Measurements from ENCODE around the gene LDHD. TPM values are rescaled to one million over a fixed set of nuclear protein-coding genes. Genes with fewer than 3 reads are reported as not detected.
"Not testable (repeated sequence)": the region's sequence is repeated elsewhere in the genome, so short reads cannot be mapped to it uniquely, and the experiment has no call there.

The LDHD gene
- total and polyA plus RNA-seq, 8 donors: 6.9 to 20.3 (median 9.7) TPM

DNA sequence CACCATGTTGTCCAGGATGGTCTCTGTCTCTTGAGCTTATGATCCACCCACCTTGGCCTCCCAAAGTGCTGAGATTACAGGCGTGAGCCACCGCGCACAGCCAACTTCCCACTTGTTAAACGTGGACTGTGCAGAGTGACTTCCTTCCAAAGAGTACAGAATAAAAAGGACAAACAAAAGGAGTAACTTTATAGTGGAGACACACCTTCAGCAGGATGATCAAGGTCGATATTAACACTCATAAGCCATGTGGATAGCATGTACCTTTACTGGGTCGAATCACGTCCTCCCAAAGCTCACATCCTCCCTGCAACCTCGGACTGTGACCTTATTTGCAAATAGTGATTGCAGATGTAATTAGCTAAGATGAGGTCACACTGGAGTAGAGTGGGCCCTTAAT, 21.7 kb upstream of the LDHD start:
- Histone ChIP-seq H3K4me1 (no peaks in the 10 kb centered on the region), H3K36me3 (no peaks in the 10 kb centered on the region), H3K9me3 (no peaks in the 10 kb centered on the region), H3K27ac (no peak overlapping the region), H3K27me3 (no peaks in the 10 kb centered on the region), H3K4me3 (no peak overlapping the region)
- TF ChIP-seq, protein P1, sequence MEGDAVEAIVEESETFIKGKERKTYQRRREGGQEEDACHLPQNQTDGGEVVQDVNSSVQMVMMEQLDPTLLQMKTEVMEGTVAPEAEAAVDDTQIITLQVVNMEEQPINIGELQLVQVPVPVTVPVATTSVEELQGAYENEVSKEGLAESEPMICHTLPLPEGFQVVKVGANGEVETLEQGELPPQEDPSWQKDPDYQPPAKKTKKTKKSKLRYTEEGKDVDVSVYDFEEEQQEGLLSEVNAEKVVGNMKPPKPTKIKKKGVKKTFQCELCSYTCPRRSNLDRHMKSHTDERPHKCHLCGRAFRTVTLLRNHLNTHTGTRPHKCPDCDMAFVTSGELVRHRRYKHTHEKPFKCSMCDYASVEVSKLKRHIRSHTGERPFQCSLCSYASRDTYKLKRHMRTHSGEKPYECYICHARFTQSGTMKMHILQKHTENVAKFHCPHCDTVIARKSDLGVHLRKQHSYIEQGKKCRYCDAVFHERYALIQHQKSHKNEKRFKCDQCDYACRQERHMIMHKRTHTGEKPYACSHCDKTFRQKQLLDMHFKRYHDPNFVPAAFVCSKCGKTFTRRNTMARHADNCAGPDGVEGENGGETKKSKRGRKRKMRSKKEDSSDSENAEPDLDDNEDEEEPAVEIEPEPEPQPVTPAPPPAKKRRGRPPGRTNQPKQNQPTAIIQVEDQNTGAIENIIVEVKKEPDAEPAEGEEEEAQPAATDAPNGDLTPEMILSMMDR (IDR thresholded peaks at IDR 0.05): no peak
- intact Hi-C loops (cut with DNase I): no loop called here
- WGBS, 2 donors: 62 to 74% methylated on average over 8 of the region's 8 CpGs
- FAIRE-seq: no peak
- DNase-seq: no peak
- ATAC-seq: no peak

DNA sequence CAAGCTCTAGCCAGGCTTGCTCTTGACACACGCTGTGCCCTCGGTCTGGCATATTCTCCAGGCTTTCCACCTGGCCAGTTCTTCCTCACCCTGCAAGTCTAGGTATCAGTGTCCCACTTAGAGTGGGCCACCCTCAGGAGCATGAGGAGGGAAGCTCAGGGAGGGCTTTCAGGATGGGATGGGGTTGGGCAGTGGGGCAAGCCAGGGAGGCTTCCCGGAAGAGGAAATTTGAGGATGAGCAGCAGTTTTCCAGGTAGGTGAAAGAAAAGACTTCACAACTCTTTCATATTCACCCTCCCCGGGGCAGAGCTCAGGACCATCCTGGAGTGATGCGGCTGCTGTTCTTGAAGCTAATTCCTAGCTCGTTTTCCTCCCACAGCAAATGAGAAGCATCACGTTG, 14.5 kb upstream of the LDHD start:
- H3K4me1 ChIP-seq: no peaks in the 10 kb centered on the region
- 72 to 73% methylated on average over 7 of the region's 7 CpGs for WGBS, 2 donors
- FAIRE-seq: no peak

DNA sequence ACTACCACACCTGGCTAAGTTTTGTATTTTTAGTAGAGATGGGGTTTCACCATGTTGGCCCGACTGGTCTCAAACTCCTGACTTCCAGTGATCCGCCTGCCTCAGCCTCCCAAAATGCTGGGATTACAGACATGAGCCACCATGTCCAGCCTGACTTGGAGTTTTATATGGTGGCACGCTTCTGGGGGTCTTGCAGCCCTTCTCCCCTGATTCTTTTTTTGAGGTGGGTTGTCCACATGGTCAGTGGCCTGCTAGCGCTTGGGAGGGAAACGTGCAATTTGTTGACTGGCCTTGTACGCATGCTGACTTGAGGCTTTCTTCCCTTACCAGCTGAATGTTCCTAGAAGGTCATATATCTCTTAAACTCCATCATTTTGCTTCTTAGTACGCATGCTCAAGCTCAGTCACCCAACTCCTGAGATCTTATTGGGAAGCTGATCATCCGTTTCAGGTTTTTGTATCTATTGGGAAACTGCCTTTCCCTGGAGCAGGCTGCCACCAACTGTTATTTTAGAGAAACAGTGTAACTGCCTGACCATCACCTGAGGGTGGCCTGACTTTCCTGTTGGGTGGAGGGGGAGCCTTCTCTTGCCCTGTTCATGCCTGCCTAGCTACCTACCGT, 13.7 kb upstream of the LDHD start:
- no peak for DNase-seq
- no peak for FAIRE-seq
- no peak overlapping the region for H3K27ac ChIP-seq
- no peak overlapping the region for H3K4me3 ChIP-seq
- no peaks in the 10 kb centered on the region for H3K36me3 ChIP-seq
- ATAC-seq: no peak
- WGBS, 2 donors: 86 to 89% methylated on average over 9 of the region's 9 CpGs
- TF ChIP-seq, protein P1 (IDR thresholded peaks at IDR 0.05): no peak
- no peaks in the 10 kb centered on the region for H3K27me3 ChIP-seq
- no peaks in the 10 kb centered on the region for H3K9me3 ChIP-seq
- no peaks in the 10 kb centered on the region for H3K4me1 ChIP-seq
- intact Hi-C loops (cut with DNase I): no loop called here

More for the DNA sequence above, 14.5 kb upstream of the LDHD start:
- Histone ChIP-seq H3K36me3 (no peaks in the 10 kb centered on the region), H3K27me3 (no peaks in the 10 kb centered on the region), H3K4me3 (no peak overlapping the region), H3K27ac (no peak overlapping the region), H3K9me3 (no peaks in the 10 kb centered on the region)
- DNase-seq (no peak), ATAC-seq (no peak)
- intact Hi-C loops (cut with DNase I): no loop called here
- TF ChIP-seq, protein P1 (IDR thresholded peaks at IDR 0.05): no peak

- H3K4me1 ChIP-seq; H3K9me3 ChIP-seq; FAIRE-seq; H3K27ac ChIP-seq; H3K4me3 ChIP-seq; intact Hi-C loops (cut with DNase I); DNase-seq; ATAC-seq; H3K27me3 ChIP-seq; H3K36me3 ChIP-seq: not testable (repeated sequence)
- WGBS, 2 donors: 62% methylated on average over 5 of the region's 5 CpGs
Observed at GRCh38 chr16:75129421-75130149, 13.0 kb upstream of the LDHD start.

GRCh38 chr16:75127713-75128415, 11.3 kb upstream of the LDHD start:
- H3K4me3 ChIP-seq: no peak overlapping the region
- 56 to 61% methylated on average over 4 of the region's 4 CpGs for WGBS, 2 donors
- DNase-seq (no peak), FAIRE-seq (no peak), ATAC-seq (no peak)
- H3K27ac ChIP-seq: no peak overlapping the region
- H3K36me3 ChIP-seq: no peaks in the 10 kb centered on the region
- TF ChIP-seq, protein P1 (IDR thresholded peaks at IDR 0.05): no peak
- H3K9me3 ChIP-seq: no peaks in the 10 kb centered on the region
- H3K4me1 ChIP-seq: no peaks in the 10 kb centered on the region
- intact Hi-C loops (cut with DNase I): no loop called here
- no peaks in the 10 kb centered on the region for H3K27me3 ChIP-seq

Data from pancreas (tissue), 10 donors.